Measurements from ENCODE around the gene CHST7. TPM values are rescaled to one million over a fixed set of nuclear protein-coding genes. Genes with fewer than 3 reads are reported as not detected.

CHST7 gene
- total and polyA plus RNA-seq, 2 donors (not counting 1 experiment from before 2014, with no cell fraction given), result 3.7 to 11.2 TPM

GRCh38 chrX:46607916-46608315 lies 34.4 kb downstream of the CHST7 start:
- Histone ChIP-seq H3K36me3 (ENCODE audit: control insufficient read depth, insufficient read depth, low read length) (no peaks in the 10 kb centered on the region), H3K9me3 (ENCODE audit: control insufficient read depth, insufficient read depth, low read depth, low read length) (no peaks in the 10 kb centered on the region), H4K20me1 (ENCODE audit: control insufficient read depth, extremely low read depth, insufficient read depth, low read length) (no peaks in the 10 kb centered on the region), H2AFZ (ENCODE audit: low read length) (no peak overlapping the region), H3K27ac (ENCODE audit: insufficient read depth, low read length) (no peak overlapping the region), H3K27me3 (ENCODE audit: control insufficient read depth, insufficient read depth, low read length) (no peaks in the 10 kb centered on the region), H3K4me1 (ENCODE audit: control insufficient read depth, extremely low read depth, insufficient read depth, low read length) (no peaks in the 10 kb centered on the region), H3K79me2 (ENCODE audit: control insufficient read depth, insufficient read depth, low read length) (no peaks in the 10 kb centered on the region), H3K9ac (ENCODE audit: insufficient read depth, low read length) (no peak overlapping the region), H3K4me2 (ENCODE audit: extremely low read depth, insufficient read depth, low read length) (no peak overlapping the region), H3K4me3 (replicated peaks in 1 of 4; ENCODE audit: control extremely low read depth in 1 of 4, insufficient read depth in 1 of 4, low read depth in 3 of 4, low read length in 4 of 4) (no peak overlapping the region)
- TF ChIP-seq CTCF (conservative IDR thresholded peaks at IDR 0.05 in 1 of 2, IDR thresholded peaks at IDR 0.05 in 1 of 2; ENCODE audit: low read depth in 1 of 2, low read length in 2 of 2), result no peak
- DNase-seq (ENCODE audit: low read depth in 2 of 2), result no peak

GRCh38 chrX:46610070-46610658 lies 36.6 kb downstream of the CHST7 start:
- Histone ChIP-seq H4K20me1 (ENCODE audit: control insufficient read depth, extremely low read depth, insufficient read depth, low read length) (no peaks in the 10 kb centered on the region), H3K36me3 (ENCODE audit: control insufficient read depth, insufficient read depth, low read length) (no peaks in the 10 kb centered on the region), H2AFZ (ENCODE audit: low read length) (no peak overlapping the region), H3K9me3 (ENCODE audit: control insufficient read depth, insufficient read depth, low read depth, low read length) (no peaks in the 10 kb centered on the region), H3K4me2 (ENCODE audit: extremely low read depth, insufficient read depth, low read length) (no peak overlapping the region), H3K4me1 (ENCODE audit: control insufficient read depth, extremely low read depth, insufficient read depth, low read length) (no peaks in the 10 kb centered on the region), H3K4me3 (replicated peaks in 1 of 4; ENCODE audit: control extremely low read depth in 1 of 4, insufficient read depth in 1 of 4, low read depth in 3 of 4, low read length in 4 of 4) (no peak overlapping the region), H3K9ac (ENCODE audit: insufficient read depth, low read length) (no peak overlapping the region), H3K27me3 (ENCODE audit: control insufficient read depth, insufficient read depth, low read length) (no peaks in the 10 kb centered on the region), H3K79me2 (ENCODE audit: control insufficient read depth, insufficient read depth, low read length) (no peaks in the 10 kb centered on the region), H3K27ac (ENCODE audit: insufficient read depth, low read length) (no peak overlapping the region)
- TF ChIP-seq EZH2 (IDR thresholded peaks at IDR 0.05; ENCODE audit: low read length, missing control alignments), result no peak
- TF ChIP-seq CTCF (conservative IDR thresholded peaks at IDR 0.05 in 1 of 2, IDR thresholded peaks at IDR 0.05 in 1 of 2; ENCODE audit: low read depth in 1 of 2, low read length in 2 of 2), result no peak
- no peak for DNase-seq (ENCODE audit: low read depth in 2 of 2)

GRCh38 chrX:46611658-46612362 lies 38.2 kb downstream of the CHST7 start:
- no peak overlapping the region for H3K4me3 ChIP-seq (replicated peaks in 1 of 4; ENCODE audit: control extremely low read depth in 1 of 4, insufficient read depth in 1 of 4, low read depth in 3 of 4, low read length in 4 of 4)
- H3K9ac ChIP-seq (ENCODE audit: insufficient read depth, low read length), result no peak overlapping the region
- no peaks in the 10 kb centered on the region for H3K36me3 ChIP-seq (ENCODE audit: control insufficient read depth, insufficient read depth, low read length)
- H3K79me2 ChIP-seq (ENCODE audit: control insufficient read depth, insufficient read depth, low read length), result no peaks in the 10 kb centered on the region
- no peak for TF ChIP-seq CTCF (conservative IDR thresholded peaks at IDR 0.05 in 1 of 2, IDR thresholded peaks at IDR 0.05 in 1 of 2; ENCODE audit: low read depth in 1 of 2, low read length in 2 of 2)
- TF ChIP-seq EZH2 (IDR thresholded peaks at IDR 0.05; ENCODE audit: low read length, missing control alignments), result no peak
- no peaks in the 10 kb centered on the region for H3K4me1 ChIP-seq (ENCODE audit: control insufficient read depth, extremely low read depth, insufficient read depth, low read length)
- no peak overlapping the region for H3K4me2 ChIP-seq (ENCODE audit: extremely low read depth, insufficient read depth, low read length)
- H3K27me3 ChIP-seq (ENCODE audit: control insufficient read depth, insufficient read depth, low read length), result no peaks in the 10 kb centered on the region
- H3K27ac ChIP-seq (ENCODE audit: insufficient read depth, low read length), result no peak overlapping the region
- H3K9me3 ChIP-seq (ENCODE audit: control insufficient read depth, insufficient read depth, low read depth, low read length), result no peaks in the 10 kb centered on the region
- H2AFZ ChIP-seq (ENCODE audit: low read length), result no peak overlapping the region
- H4K20me1 ChIP-seq (ENCODE audit: control insufficient read depth, extremely low read depth, insufficient read depth, low read length), result no peaks in the 10 kb centered on the region
- DNase-seq (ENCODE audit: low read depth in 2 of 2), result no peak

All from fibroblast of lung (primary cell).